HepG2 (cell line): ENCODE measurements around the gene FHIT. TPM values are rescaled to one million over a fixed set of nuclear protein-coding genes. Genes with fewer than 3 reads are reported as not detected.

Experiments used
- ATAC-seq: fragments of 200-7000 bp; cut with Tn5 transposase; 3 replicates; pipeline ENCODE4 v1.9.1; 2020; ENCODE audit warnings: mild to moderate bottlenecking, moderate library complexity
- BruUV-seq: library from RNA; stranded (reverse); fragments of 400-500 nt; replicated peaks from 2 replicates; lab custom pipeline; 2021; lab: Mats Ljungman, UMichigan
- CTCF ChIA-PET: fragments of 300-600 bp; formaldehyde crosslinking; extraction: SDS; loops from one replicate; lab custom pipeline; 2021; ENCODE audit warnings: low total read pairs, inconsistent platforms, low intra/inter-chr PET ratio; lab: Yijun Ruan, JAX
- POLR2A ChIA-PET: fragments of 350-600 bp; sonication (Branson Sonifier 250); formaldehyde crosslinking; loops from one replicate; lab custom pipeline; 2020; ENCODE audit warnings: antibody characterized with exemption, inconsistent platforms; lab: Yijun Ruan, JAX
- DNase-seq: peaks from one replicate; pipeline ENCODE4 v3.0.0-alpha.2; 2015; ENCODE audit warnings: low spot score
- FAIRE-seq: peaks from 3 replicates; lab custom pipeline; 2011; peaks lifted over from hg19 to GRCh38; lab: Jason Lieb, UNC
- H2AFZ ChIP-seq: one replicate; pipeline ENCODE4 v1.6.1; 2011; ENCODE audit warnings: low read length, inconsistent platforms
- H3K27ac ChIP-seq: fragments of 300-600 bp; 3 replicates; pipeline ENCODE4 v1.8.0; 2011; ENCODE audit warnings: mixed run types, mild to moderate bottlenecking, mixed read lengths, low read length, inconsistent platforms; ENCODE audit not compliant: insufficient read depth; ENCODE audit errors: extremely low read length
- H3K27me3 ChIP-seq, 2 experiments: fragments of 200-600 bp in 1 of 2; 2 replicates in 1 of 2; 3 replicates in 1 of 2; pipeline versions ENCODE4 v1.6.0 to v1.8.0; 2011; ENCODE audit warnings: low read length in 2 of 2, mild to moderate bottlenecking in 2 of 2, moderate library complexity in 2 of 2, inconsistent platforms in 1 of 2; ENCODE audit not compliant: insufficient read depth in 2 of 2, control insufficient read depth in 1 of 2
- H3K36me3 ChIP-seq, 2 experiments: fragments of 200-600 bp in 1 of 2; replicated peaks in 1 of 2; 2 replicates in 1 of 2; 3 replicates in 1 of 2; pipeline versions ENCODE4 v1.5.1 to v1.8.0; 2011; ENCODE audit warnings: low read length in 2 of 2, inconsistent platforms in 1 of 2; ENCODE audit not compliant: insufficient read depth in 2 of 2, control insufficient read depth in 1 of 2
- H3K4me1 ChIP-seq: 2 replicates; pipeline ENCODE4 v1.5.1; 2012; ENCODE audit warnings: low read length, inconsistent platforms; ENCODE audit not compliant: insufficient read depth
- H3K4me2 ChIP-seq: 2 replicates; pipeline ENCODE4 v1.6.0; 2011; ENCODE audit warnings: low read depth, low read length, inconsistent platforms
- H3K4me3 ChIP-seq, 3 experiments: fragments of 200-600 bp in 1 of 3; sonication (generic), shearing (Covaris generic) in 1 of 3; replicated peaks in 1 of 3; 2 replicates each; pipeline ENCODE4 v1.5.1; 2011 to 2016; ENCODE audit warnings: low read length in 3 of 3, inconsistent platforms in 2 of 3, low read depth in 2 of 3, mild to moderate bottlenecking in 2 of 3, control low read depth in 1 of 3, mixed read lengths in 1 of 3; ENCODE audit not compliant: insufficient read depth in 1 of 3
- H3K79me2 ChIP-seq: one replicate; pipeline ENCODE4 v1.6.1; 2011; ENCODE audit warnings: low read length, inconsistent platforms; ENCODE audit not compliant: insufficient read depth
- H3K9ac ChIP-seq: 2 replicates; pipeline ENCODE4 v1.6.0; 2011; ENCODE audit warnings: mild to moderate bottlenecking, low read depth, low read length, inconsistent platforms; ENCODE audit not compliant: insufficient read depth
- H3K9me3 ChIP-seq: 2 replicates; pipeline ENCODE4 v1.5.1; 2012; ENCODE audit warnings: mild to moderate bottlenecking, low read length
- H4K20me1 ChIP-seq: 2 replicates; pipeline ENCODE4 v1.6.0; 2011; ENCODE audit warnings: inconsistent platforms, mild to moderate bottlenecking, low read length, moderate library complexity; ENCODE audit not compliant: insufficient read depth
- CEBPZ ChIP-seq: IDR thresholded peaks from 2 replicates; pipeline ENCODE4 v1.6.1; 2012; ENCODE audit warnings: low read length, improper control_type of control experiment
- MAFF ChIP-seq: IDR thresholded peaks from 2 replicates; pipeline ENCODE4 v1.6.1; 2011; ENCODE audit warnings: low read depth, low read length, improper control_type of control experiment
- MAFK ChIP-seq, 2 experiments: IDR thresholded peaks in 1 of 2; conservative IDR thresholded peaks in 1 of 2; 2 replicates each; pipeline ENCODE4 v1.6.1; 2011; ENCODE audit warnings: improper control_type of control experiment in 2 of 2, low read length in 2 of 2
- PLRG1 ChIP-seq: fragments of 450-650 bp; conservative IDR thresholded peaks from 2 replicates; pipeline ENCODE4 v1.6.1; 2016
- ZNF577 ChIP-seq: sonication (generic); formaldehyde crosslinking; IDR thresholded peaks from 2 replicates; pipeline ENCODE4 v1.4.0; 2020; ENCODE audit warnings: mild to moderate bottlenecking, low read depth, missing genetic modification reagents, borderline replicate concordance
- WGBS: methylation state at CpG from one replicate; pipeline ENCODE4 v1.1.6; 2017; ENCODE audit warnings: low lambda C conversion rate; 5-methylcytosine and 5-hydroxymethylcytosine counted together
- in situ Hi-C: cut with HindIII; loops from 2 replicates; pipeline ENCODE4 v1.10.0; 2017; ENCODE audit warnings: low pct_unique_long_range_greater_than_20kb; ENCODE audit not compliant: extremely low pct_ligation_motif_present
- intact Hi-C: fragments of 100-400 bp; cut with micrococcal nuclease; formaldehyde crosslinking; loops from one replicate; pipeline ENCODE4 v1.10.0; 2022; ENCODE audit not compliant: unreplicated experiment
- polyA plus RNA-seq, 8 experiments: library from polyadenylated mRNA; depleted of rRNA in 3 of 8; stranded (reverse) in 7 of 8; unstranded in 1 of 8; fragments of >200 nt; fragmentation: Illumina TruSeq in 4 of 8; extraction: Trizol in 4 of 8; gene quantifications; 2 replicates each; pipeline versions ENCODE4 v1.2.1 to v1.2.3, GENCODE V29; 2011 to 2016; ENCODE audit warnings: low read depth in 4 of 8, missing spikeins in 1 of 8, mixed read lengths in 1 of 8; ENCODE audit not compliant: insufficient read depth in 1 of 8
- total RNA-seq, 5 experiments: library from RNA; depleted of rRNA; stranded (reverse); fragments of >200 nt; fragmentation: Illumina TruSeq; extraction: Trizol; gene quantifications; 2 replicates each; pipeline ENCODE4 v1.2.3, GENCODE V29; 2016; ENCODE audit warnings: low read depth in 1 of 5

FHIT gene
- total and polyA plus RNA-seq, 2 of the 13 experiments (the other 11 are each of a cell fraction or from before 2014, with no cell fraction given): 4.0 to 4.6 TPM

- no peak for FAIRE-seq
- no peak overlapping the region for H3K4me2 ChIP-seq
These were observed 215.7 kb downstream of the FHIT start for GRCh38 chr3:61035573-61035972.

More at GRCh38 chr3:61035573-61035972, 215.7 kb downstream of the FHIT start:
- no peak for DNase-seq
- intact Hi-C loops: no loop called here
- H2AFZ ChIP-seq: no peak overlapping the region
- H3K27me3 ChIP-seq: no peaks in the 10 kb centered on the region
- in situ Hi-C loops: no loop called here
- H3K9me3 ChIP-seq: peaks cover 4% of the 10 kb centered on the region; the same call in 1 of the 2 replicates
- ChIA-PET CTCF (no interaction called here), POLR2A (no interaction called here)
- H3K79me2 ChIP-seq: no peaks in the 10 kb centered on the region
- no peaks in the 10 kb centered on the region for H4K20me1 ChIP-seq
- BruUV-seq: no TSS peak
- H3K4me3 ChIP-seq: no peak overlapping the region
- H3K4me1 ChIP-seq: peaks cover 29% of the 10 kb centered on the region
- 97% methylated on average over 1 of the region's 1 CpG for WGBS
- TF ChIP-seq MAFK (conservative IDR thresholded peaks at IDR 0.05 in 1 of 2, IDR thresholded peaks at IDR 0.05 in 1 of 2; ENCODE audit: low read length in 2 of 2) (peak; percentile 59 to 73), PLRG1 (no peak), ZNF577 (CRISPR knock-in tag) (no peak), CEBPZ (no peak), MAFF (peak; percentile 65)
- ATAC-seq: no peak
- H3K9ac ChIP-seq: no peak overlapping the region
- H3K27ac ChIP-seq: no peak overlapping the region
- no peaks in the 10 kb centered on the region for H3K36me3 ChIP-seq
